WERI-Rb-1 (cell line): ENCODE measurements around the gene POR.

Source experiments
- DNase-seq: peaks from one replicate; pipeline ENCODE4 v3.0.0-alpha.2; 2020
- H3K27ac ChIP-seq: fragments of 250-450 bp; sonication (Bioruptor Pico); 2 replicates; pipeline ENCODE4 v1.5.1; 2020; ENCODE audit warnings: mild to moderate bottlenecking, moderate library complexity
- H3K27me3 ChIP-seq: fragments of 250-450 bp; sonication (Bioruptor Pico); 2 replicates; pipeline ENCODE4 v1.5.1; 2021; ENCODE audit warnings: mild to moderate bottlenecking, low read depth, moderate library complexity; ENCODE audit not compliant: insufficient read depth, severe bottlenecking
- H3K36me3 ChIP-seq: fragments of 250-450 bp; sonication (Bioruptor Pico); 2 replicates; pipeline ENCODE4 v1.5.1; 2020; ENCODE audit warnings: mild to moderate bottlenecking, moderate library complexity
- H3K4me3 ChIP-seq: 2 replicates; pipeline ENCODE4 v1.5.1; 2011; ENCODE audit warnings: low read depth, mild to moderate bottlenecking, control low read depth, low read length
- H3K9me3 ChIP-seq: fragments of 250-450 bp; sonication (Bioruptor Pico); 2 replicates; pipeline ENCODE4 v1.5.1; 2021; ENCODE audit warnings: mild to moderate bottlenecking, moderate library complexity; ENCODE audit not compliant: severe bottlenecking
- CTCF ChIP-seq: IDR thresholded peaks from 2 replicates; pipeline ENCODE4 v1.5.1; 2011; ENCODE audit warnings: low read depth, mild to moderate bottlenecking, control low read depth, inconsistent platforms, low read length

Gene POR

GRCh38 chr7:75985518-75986146, 70.7 kb downstream of the POR start:
- Histone ChIP-seq H3K27me3 (no peaks in the 10 kb centered on the region), H3K36me3 (peaks cover 42% of the 10 kb centered on the region), H3K27ac (no peak overlapping the region), H3K9me3 (no peaks in the 10 kb centered on the region), H3K4me3 (no peak overlapping the region)
- no peak for DNase-seq
- no peak for TF ChIP-seq CTCF

GRCh38 chr7:75986147-75986781, 71.3 kb downstream of the POR start:
- H3K4me3 ChIP-seq: no peak overlapping the region
- no peaks in the 10 kb centered on the region for H3K9me3 ChIP-seq
- no peak for DNase-seq
- TF ChIP-seq CTCF: no peak
- H3K27ac ChIP-seq: no peak overlapping the region
- H3K27me3 ChIP-seq: no peaks in the 10 kb centered on the region
- peaks cover 41% of the 10 kb centered on the region for H3K36me3 ChIP-seq

- Histone ChIP-seq H3K9me3 (no peaks in the 10 kb centered on the region), H3K36me3 (peaks cover 37% of the 10 kb centered on the region), H3K27me3 (no peaks in the 10 kb centered on the region), H3K27ac (no peak overlapping the region), H3K4me3 (no peak overlapping the region)
- no peak for DNase-seq
- no peak for TF ChIP-seq CTCF
These were observed 72.3 kb downstream of the POR start for GRCh38 chr7:75987026-75987804.

GRCh38 chr7:75987805-75988567, 73.0 kb downstream of the POR start:
- no peak overlapping the region for H3K27ac ChIP-seq
- TF ChIP-seq CTCF: no peak
- H3K4me3 ChIP-seq: no peak overlapping the region
- H3K27me3 ChIP-seq: no peaks in the 10 kb centered on the region
- H3K36me3 ChIP-seq: peaks cover 37% of the 10 kb centered on the region
- DNase-seq: no peak
- H3K9me3 ChIP-seq: no peaks in the 10 kb centered on the region

GRCh38 chr7:75988568-75989499, 73.9 kb downstream of the POR start:
- Histone ChIP-seq H3K27ac (0 out of 2 replicates have a peak overlapping the region, but pooled peaks have one; percentile 14), H3K27me3 (no peaks in the 10 kb centered on the region), H3K9me3 (no peaks in the 10 kb centered on the region), H3K4me3 (no peak overlapping the region), H3K36me3 (peaks cover 33% of the 10 kb centered on the region)
- no peak for TF ChIP-seq CTCF
- DNase-seq: no peak
